NCI-H1092 treated with DMSO at 0.1 percent for 48 hours (cell line): Measurements from ENCODE around the gene ALS2.
"Not testable (repeated sequence)": the region's sequence is repeated elsewhere in the genome, so short reads cannot be mapped to it uniquely, and the experiment has no call there.

Experiments
- DNase-seq: peaks from one replicate; lab custom pipeline; 2025; lab: John Stamatoyannopoulos, UW

ALS2 gene

DNA sequence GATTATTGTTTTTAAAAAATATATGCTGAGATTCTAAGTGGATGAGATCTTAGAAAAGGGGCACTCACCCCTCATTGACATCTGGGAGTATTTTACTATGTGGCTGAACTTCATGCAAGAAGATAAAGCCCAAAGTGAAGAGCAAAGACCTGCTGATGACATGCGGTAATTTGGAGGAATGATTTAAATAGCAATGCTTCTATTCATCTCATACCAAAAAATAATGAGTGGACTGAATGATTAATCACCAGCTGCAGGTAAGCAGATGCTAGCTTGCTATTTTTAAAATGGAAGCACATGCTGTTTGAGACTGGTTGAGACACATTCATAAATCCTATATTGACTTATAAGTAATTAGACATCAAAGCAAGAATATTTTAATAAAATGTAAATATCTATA is 12.9 kb upstream of the ALS2 start:
- DNase-seq, result no peak

DNA sequence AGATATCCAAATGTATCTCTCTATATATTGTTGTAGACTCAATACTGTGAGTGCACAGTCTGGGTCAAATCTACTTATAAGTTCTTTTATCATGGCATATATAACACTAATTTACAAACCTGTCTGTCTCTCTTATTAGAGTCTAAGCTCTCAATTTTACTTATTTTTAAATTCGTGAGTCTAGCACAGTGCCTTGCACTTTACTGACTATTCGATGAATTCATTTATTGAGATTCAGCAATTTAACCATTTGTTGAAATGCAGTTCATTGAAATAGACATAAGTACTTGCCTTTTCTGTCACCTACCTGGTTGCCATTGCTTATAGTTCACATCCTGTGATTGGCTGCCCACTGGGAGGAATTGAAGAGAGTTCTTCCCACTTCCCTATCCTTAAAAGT is 10.3 kb upstream of the ALS2 start:
- no peak for DNase-seq

DNA sequence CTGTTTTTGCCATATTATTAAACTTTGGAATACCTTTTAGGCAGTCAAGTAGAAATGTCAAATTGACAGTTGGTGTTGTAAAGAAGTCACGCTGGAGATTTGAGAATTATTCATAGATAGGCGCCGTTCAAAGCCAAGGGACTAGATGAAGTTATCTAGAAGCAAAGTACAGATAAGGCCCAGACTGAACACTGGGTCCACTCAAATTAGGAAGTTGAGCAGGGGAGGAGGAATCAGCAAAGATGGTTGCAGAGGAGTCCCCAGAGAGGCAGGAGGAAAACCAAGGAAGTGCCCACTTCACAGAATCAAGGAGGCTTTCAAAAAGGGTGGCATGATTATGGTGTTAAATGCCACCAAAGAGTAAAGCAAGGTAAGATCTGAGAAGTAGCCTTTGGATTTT is 9.6 kb upstream of the ALS2 start:
- DNase-seq, result no peak

DNA sequence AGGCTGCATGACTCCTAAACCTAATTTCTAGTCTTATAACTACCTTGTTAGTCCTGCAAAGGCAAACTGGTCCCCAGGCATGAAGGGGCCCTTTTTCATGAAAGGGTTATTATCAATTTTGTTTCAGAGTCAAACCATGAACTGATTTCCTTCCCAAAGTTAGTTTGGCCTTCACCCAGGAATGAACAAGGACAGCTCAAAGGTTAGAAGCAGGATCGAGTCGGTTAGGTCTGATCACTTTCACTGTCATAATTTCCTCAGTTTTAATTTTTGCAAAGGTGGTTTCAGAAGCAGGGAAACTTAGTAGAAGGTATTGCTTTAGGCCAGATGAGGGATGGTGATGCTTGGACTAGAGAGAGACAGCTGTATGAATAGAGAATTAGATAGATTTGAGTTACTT is 8.7 kb upstream of the ALS2 start:
- no peak for DNase-seq

DNA sequence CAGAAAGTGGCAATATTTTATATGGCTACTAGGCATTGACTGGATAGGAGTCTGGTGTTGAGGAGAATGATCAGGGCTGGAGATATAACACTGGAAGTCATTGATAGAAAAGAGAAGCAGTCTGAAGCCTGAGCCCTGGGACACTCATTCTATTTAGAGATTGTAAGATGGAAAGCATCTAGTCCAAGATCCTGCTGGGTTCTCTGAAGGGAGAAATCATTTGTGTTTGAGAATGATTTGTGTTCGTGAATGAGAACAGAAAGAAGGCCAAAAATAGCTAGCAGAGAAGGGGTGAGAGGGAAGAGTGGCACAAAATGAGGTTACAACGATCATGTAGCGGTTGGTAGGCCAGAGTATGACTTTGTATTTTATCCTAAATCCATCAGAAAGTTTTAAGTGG is 7.6 kb upstream of the ALS2 start:
- no peak for DNase-seq

DNA sequence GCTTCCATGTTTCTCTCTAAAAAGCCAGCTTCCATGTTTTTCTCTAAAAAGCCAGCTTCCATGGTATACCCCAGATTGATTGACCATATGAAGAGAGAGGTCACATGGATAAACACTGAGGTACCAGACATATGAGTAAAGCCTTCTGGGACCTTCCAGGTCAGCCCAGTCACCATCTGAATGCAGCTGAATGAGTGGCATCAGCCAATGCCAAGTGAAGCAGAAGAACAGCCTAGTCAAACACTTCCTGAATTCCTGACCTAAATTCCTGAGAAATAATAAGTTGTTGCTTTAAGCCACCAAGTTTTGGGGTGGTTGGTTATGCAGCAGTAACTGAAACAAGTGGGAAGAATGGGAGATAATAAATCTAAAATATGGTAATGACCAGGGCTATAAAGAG is 5.7 kb upstream of the ALS2 start:
- no peak for DNase-seq

DNA sequence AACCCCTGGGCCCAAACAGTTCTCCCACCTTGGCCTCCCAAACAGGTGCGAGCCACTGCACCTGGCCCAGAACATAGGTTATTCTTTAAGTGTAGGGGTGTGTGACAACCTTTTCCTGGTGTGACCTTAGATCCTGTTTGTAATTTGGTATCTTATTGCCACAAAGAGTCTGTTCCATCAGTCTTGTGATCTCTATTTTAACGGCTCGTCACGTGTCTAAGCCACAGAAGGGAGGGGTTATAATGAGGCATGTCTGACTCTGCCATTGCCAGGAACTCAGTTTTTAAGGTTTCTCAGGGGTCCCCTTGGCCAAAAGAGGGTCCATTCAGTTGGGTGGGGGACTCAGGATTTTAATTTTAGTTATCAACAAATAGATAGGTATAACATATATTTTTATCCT is 4.4 kb upstream of the ALS2 start:
- DNase-seq, result no peak

DNA sequence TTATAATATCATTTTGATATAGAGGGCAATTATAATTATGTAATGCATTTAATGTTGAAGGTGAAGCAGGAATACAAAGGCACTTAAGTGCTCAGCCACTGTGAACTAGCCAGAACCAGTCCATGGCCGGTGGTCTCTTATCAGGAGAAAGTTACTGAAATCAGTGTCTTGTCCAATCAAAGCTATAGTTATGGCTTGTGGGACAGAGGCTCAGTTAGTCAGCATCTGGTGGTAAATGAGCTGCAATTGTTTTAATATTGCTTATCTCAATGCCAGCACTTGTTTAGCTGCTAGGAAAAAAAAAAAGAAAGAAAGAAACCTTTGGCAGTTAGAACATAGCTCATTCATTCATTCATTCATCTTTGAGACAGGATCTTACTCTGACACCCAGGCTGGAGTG is 3.8 kb upstream of the ALS2 start:
- no peak for DNase-seq

DNA sequence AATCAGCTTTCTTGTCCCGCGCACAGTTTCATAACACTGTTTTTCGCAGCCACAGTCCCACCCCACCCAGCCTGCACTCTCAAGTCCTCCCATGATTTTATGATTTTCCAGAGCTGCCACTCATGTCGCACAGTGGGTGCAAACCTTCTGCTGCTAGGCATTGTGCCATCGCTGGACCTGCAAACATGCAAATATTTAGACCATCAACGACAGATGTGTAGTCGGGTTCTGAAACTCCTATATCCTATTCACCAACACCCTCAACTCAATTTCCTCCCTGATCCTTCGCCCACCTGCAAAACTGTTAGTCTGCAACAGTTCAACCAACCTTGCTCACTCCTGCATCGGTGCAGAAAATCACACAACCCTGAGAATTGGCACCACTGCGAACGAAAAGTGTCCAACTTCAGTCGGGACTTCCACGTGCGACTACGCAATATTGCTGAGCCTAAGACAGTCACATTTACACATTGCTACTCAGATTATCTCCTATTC is 871 bp upstream of the ALS2 start:
- no peak for DNase-seq

DNA sequence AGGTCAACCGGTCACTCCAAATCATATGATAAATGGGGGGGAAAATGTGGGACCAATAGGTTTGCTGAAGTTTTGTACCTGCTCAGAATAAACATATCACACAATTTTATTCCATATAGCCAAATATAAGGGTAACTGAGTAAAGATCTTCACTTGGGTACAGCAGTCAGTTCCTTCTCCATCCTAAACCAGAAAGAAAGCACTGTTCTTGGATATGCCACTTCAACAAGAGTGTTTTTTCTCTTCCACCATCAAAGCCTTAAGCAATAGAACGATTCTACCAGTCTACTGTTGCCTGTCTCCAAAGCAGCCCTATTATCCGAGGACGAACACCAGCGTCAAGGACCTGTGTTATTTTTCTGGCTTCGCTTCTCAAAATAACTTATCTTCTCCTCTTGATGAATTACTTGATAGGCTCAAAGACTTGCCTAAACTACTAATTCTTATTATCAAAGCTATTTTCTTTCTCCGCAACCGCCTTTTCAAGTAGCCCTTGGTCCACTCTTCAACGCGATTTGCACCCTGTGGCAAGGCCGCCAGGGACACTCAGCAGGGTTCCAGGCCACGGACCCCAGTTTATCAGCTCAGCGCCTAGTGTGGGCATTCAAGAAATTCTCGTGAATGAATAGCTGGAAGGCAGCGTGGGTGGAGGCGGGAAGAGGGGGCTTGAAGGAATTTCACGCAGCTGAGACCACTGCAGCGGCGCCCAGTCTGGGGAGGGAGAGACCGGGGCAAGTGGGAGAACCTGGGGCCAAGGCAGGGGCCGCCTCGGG is 646 bp downstream of the ALS2 start:
- no peak for DNase-seq

DNA sequence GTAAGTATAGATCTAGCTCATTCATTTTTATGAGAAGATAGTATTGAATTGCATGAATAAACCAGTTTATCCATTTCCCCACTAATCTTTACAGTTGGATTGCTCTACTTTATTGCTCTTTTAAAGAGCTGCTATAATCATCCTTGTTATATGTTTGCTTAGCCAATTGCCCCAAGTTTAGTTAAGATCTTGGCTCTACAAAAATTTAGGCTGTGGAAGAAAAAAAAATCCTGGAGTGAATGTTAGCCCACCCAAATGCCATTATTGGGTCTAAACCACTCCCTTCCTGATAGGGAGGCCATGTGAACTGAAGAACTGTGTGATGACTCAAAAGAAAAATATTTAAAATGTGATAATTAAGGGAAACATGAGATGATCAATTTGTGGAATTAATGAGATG is 2.9 kb downstream of the ALS2 start:
- DNase-seq, result no peak

DNA sequence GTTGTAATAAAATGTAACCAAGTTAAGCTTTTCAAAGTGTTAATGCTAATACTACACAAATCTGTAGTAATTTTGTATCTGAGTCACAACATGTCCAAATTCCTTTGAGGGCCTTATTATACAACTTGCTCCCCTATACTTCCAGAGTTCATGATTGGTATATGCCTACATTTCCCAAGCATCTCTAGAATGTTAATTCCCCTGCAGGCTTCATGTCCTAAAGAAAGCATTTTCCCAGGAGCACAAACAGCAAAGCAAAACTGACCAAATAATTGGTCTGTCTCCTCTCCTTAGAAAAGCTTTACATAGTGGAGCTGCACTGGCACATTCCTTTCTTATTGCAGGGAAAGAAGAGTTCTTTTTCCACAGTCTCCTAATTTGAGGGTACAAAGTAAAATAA is 3.7 kb downstream of the ALS2 start:
- DNase-seq, result no peak

DNA sequence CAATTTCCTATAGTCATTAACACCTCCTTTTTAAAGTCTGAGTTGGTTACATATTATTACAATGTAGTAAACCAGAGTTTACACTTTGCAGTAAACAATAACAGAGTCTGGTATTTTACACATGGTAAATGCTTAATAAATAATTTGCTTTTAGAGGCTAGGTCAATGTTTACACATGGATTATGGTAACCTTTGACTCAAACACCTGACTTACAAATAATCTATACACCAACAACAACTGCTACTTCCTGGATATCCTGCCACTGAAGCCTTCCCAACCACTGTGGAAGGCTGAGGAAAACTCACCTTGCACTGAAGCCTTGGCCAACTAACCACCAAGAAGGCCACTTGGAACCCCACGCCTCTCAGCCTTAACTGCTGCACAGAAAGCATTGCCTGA is 5.4 kb downstream of the ALS2 start:
- DNase-seq, result no peak

DNA sequence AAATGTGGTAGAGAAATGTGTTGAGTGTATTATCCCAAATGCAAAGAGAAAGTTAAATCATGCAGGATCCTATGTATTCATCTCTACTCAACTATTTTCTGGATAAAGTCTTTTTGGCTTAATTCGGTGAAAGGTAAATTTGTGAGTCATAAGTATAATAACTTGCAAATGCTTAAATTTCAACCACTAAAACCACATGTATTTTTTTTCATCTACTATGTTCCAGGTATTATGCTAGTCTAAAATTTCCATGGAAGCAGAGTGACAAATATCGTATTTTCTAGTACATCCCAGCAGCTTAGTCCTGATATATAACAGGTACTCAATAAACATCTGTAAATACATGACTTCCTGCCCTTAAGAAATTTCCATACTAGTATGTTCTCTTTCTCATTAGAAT is 6.2 kb downstream of the ALS2 start:
- no peak for DNase-seq

DNA sequence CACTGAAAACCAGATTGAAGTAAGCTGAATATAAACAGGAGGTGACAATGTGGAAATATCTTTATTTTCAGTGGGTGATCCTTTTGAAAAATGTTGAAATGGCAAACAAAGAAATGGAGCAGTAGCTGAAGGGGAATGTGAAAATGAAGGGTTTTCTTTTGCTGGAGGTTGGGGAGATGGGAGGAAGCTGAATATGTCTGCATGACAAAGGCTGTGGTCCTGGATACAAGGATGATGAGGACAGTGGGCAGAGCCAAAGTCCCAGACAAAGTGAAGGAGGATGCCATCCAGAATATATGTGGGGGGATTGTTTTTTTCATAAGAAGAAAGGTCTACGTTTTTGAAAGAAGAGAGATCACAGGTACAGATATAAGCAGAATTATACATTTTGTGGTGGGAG is 6.7 kb downstream of the ALS2 start:
- no peak for DNase-seq

DNA sequence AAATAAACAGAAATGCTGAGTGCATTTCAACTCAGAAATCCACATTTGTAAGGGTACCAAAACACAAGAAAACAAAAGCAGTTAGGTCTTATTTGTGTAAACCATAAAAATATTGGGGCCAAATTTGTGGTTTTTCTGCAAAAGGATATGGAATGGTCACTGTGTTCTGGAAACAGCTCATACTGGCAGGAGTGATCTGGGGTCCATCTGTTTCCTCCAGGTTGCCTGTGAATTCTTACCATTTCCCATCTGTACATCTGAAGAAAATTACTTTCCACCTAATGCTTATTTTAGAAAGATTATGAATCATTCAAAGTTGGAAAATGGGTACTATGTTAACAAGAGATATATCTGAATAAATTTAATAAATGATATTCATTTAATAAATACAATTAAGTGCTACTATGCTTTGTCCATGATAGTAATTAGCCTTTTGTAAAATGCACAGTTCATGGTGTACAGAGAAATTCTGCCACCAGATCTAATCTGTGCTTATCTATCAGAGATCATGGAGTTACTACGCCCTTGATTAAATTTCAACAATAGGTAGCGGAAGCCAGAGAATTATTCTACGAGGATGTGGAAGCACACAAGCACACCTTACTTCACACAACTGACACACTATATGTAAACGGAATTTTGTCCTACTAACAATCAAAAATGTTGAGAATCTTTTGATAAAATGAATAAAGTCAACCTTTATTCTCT is 10.9 kb downstream of the ALS2 start:
- no peak for DNase-seq

DNA sequence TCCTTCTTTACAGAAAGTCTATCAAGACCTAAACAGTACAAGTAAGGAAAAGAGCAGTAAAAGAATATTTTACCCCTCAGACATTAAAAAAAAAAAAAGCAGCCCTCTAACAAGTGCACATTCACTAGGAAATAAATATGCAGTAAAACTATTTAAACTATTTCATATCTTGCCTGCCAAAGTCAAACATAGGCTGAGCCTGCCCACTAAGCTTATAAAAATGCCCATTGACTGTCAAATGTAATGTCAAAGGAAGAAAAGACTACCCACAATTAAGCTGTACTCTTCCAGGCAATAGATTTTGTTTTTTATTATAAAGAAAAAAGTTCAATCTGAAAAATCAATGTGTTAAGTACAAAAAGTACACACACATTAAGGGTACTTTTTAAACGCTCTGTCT is 11.8 kb downstream of the ALS2 start:
- no peak for DNase-seq

DNA sequence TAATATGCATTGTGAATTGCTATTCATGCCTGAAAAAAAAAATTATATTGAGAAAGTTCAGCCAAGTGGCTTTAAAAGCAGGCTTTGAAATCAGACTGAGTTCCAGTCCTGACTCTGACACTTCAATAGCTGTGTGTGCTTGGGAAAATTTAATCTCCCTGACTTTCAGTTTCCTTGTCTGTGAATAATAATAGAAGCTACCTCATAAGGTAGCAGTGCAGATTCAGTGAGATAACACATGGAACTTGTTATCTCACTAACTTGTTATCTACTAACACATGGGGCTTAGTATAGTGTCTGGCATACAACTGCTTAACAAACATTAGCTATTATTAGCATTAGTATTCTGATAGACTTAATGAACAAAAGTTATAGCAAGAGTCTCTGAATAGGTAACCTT is 14.9 kb downstream of the ALS2 start:
- no peak for DNase-seq

DNA sequence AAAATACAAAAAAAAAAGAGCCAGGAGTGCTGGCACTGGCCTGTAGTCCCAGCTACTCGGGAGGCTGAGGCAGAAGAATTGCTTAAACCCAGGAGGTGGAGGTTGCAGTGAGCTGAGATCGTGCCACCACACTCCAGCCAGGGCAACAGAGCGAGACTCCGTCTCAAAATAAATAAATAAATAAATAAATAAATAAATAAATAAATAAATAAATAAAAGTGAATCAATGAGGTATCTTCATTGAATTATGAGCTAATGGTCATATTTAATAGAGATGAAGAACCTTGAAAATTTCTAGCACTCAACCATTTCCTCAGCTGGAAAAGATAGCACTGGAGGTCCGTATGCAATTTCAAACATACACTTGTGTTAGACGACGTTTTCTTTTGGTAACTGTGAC is 16.3 kb downstream of the ALS2 start:
- not testable (repeated sequence) for DNase-seq

DNA sequence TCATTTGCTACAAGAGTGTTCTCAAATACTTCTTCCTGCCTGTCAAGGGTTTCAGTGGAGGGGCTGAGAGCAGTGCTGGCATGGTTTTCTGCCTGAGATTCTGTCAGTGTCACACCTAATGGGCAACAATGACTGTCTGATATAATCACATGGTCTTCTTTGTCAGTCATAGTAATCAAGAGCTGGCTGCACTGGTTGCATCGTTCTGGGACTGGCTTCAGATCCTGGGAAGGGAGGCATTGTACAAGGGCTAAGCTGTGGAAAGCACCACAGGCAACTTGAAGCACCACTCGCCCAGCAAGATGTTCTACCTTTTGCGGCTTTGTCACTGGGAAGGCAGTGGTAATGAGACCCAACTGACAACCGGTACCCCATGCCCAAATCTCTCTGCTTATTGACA is 19.6 kb downstream of the ALS2 start:
- DNase-seq, result no peak

DNA sequence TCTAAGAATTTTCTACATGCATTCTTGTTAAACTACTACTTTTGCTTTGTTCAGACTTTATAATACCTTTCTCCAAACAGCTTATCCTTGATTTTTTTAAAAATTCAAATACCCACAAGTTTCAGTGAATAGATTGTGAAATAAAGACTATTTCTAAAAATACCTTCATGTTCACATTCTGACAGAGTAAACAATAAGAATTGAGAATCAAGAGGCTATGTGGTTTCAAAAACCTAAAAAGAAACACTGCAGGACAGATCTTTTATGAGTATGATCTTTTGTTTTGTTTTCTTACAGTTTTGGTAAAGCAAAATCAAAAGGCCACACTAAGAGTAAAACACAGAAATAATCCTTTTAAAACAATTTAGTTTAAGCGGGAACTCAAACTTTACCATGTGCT is 21.2 kb downstream of the ALS2 start:
- no peak for DNase-seq

DNA sequence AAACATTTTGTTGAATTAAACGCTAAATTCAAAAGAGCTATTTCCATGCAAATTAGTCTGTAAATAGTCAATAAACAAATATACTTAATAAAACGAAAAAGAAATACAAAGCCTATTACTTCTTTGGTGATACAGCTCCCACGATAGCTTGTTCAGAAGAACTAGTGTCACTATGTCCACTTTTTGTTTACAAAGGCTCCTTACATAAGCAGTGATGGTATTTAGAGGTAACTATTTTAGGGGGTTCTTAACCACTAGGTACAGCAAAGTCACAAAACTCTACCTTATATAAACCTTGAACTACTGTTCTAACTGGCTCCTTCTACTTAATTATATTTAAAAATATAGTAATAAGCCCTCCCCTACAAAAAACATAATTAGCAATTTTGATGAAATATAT is 21.9 kb downstream of the ALS2 start:
- DNase-seq, result no peak

DNA sequence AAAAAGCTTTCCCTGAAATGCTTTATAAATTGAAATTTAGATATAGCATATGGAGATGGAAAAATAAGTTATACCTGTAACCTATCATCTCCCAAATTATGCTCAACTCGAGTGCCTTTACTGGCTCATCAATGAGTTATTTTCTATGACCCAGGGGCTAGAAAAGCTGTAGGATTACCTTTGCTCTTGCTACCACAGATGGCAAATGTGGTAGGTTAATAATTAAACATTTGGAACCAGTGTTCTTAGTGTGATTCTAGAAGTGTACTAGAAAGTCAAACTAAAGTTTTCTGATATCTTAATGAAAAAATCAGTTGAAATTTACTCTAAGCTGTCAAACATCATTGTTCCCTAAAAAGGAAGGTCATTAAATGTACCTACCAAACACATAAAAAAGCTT is 22.5 kb downstream of the ALS2 start:
- DNase-seq, result no peak
